Pons (tissue), 1 donor: ENCODE results near the gene BBIP1.
"Not testable (repeated sequence)": the region's sequence is repeated elsewhere in the genome, so short reads cannot be mapped to it uniquely, and the experiment has no call there.

Source experiments
- DNase-seq: peaks from one replicate; pipeline ENCODE4 v3.0.0-alpha.2; 2016; ENCODE audit warnings: low spot score

Gene BBIP1

GRCh38 chr10:110919971-110920881, 1.2 kb upstream of the BBIP1 start:
- peak; percentile 60 for DNase-seq

GRCh38 chr10:110919349-110919931, 460 bp upstream of the BBIP1 start, which contains the start of gene SHOC2:
Gene SHOC2 (plus strand): TSS chr10:110919604. CDS start chr10:110964359, 44,755 bp downstream.
- no peak for DNase-seq

GRCh38 chr10:110918269-110918642, 724 bp downstream of the BBIP1 start:
- peak; percentile 91 for DNase-seq

- DNase-seq: no peak
Observed at GRCh38 chr10:110916554-110917346, 2.2 kb downstream of the BBIP1 start.

GRCh38 chr10:110915600-110915999, 3.4 kb downstream of the BBIP1 start:
- not testable (repeated sequence) for DNase-seq

- DNase-seq: no peak
Observed at GRCh38 chr10:110915035-110915434, 3.9 kb downstream of the BBIP1 start.

GRCh38 chr10:110914431-110914830, 4.5 kb downstream of the BBIP1 start:
- DNase-seq: no peak

- DNase-seq: no peak
Observed at GRCh38 chr10:110912374-110912773, 6.6 kb downstream of the BBIP1 start.

GRCh38 chr10:110910138-110910537, 8.8 kb downstream of the BBIP1 start:
- no peak for DNase-seq

- peak; percentile 45 for DNase-seq
Observed at GRCh38 chr10:110903280-110904278, 15.4 kb downstream of the BBIP1 start.

- DNase-seq: no peak
Observed at GRCh38 chr10:110901954-110902819, 16.8 kb downstream of the BBIP1 start.

GRCh38 chr10:110900983-110901382, 18.0 kb downstream of the BBIP1 start:
- DNase-seq: no peak

- no peak for DNase-seq
Observed at GRCh38 chr10:110898391-110898790, 20.6 kb downstream of the BBIP1 start.

- DNase-seq: no peak
Observed at GRCh38 chr10:110897184-110897583, 21.8 kb downstream of the BBIP1 start.

GRCh38 chr10:110893559-110894179, 25.3 kb downstream of the BBIP1 start:
- DNase-seq: peak; percentile 80

- no peak for DNase-seq
Observed at GRCh38 chr10:110892602-110893288, 26.2 kb downstream of the BBIP1 start.

- DNase-seq: no peak
Observed at GRCh38 chr10:110887560-110887959, 31.4 kb downstream of the BBIP1 start.

GRCh38 chr10:110885932-110886674, 32.9 kb downstream of the BBIP1 start:
- no peak for DNase-seq
